ENCODE data around the gene TANGO2. TPM values are rescaled to one million over a fixed set of nuclear protein-coding genes. Genes with fewer than 3 reads are reported as not detected.

TANGO2 gene
- total RNA-seq, 1 experiment from 2014 or later, result 17.0 TPM

DNA sequence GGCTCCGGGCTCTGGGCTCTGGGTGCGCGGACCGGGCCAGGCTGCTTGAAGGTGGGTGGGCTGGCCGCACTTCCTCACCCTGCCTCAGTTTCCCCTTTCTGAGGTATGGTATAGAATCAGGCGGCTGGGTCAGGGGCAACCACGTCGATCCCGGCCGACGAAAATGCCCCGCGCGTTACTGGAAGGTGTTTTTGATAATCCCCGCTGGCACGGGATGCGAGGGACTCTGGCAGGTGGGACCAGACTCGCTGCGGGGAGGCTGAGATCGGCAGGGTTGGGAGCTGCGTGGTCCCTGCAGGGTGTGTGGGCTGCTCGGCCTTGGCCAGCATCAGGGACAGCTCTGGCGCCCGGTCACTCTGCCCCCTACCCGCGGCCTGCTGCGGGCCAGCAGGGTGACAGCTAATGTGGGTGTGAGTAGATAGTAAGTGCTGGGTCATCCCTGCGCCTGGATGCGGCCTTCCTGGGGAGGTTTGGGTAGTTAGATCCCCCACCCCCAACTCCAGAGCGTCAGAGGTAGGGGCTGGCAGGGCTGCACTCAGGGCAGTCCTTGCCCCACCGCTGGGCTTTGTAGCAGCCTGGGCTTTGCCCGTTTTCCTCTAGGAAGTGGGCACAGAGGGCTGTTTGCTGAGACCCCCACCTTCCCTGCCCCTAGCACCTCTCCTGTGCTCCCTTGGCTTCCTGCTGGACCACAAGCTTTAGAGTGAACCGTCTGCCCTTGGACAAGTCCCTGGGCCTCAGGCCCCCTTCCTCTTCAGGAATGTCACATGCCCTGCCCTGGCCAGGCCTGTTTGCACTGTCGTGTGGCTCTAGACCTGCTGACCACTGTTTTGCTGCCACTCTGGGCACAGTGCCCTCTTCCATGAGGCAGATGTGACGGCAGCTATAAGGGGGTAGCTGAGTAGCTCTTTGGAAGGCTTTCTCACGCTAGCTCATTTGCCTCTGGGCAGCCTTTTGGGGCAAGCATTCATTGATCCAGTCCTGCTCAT is 579 bp downstream of the TANGO2 start:
- H3K4me2 ChIP-seq (ENCODE audit: low read length), result peak overlapping the region; percentile 96
- H3K36me3 ChIP-seq (ENCODE audit: control insufficient read depth in 1 of 2, insufficient read depth in 2 of 2, low read length in 2 of 2), result no peaks in the 10 kb centered on the region
- ATAC-seq, result peak; percentile 15
- H3K9ac ChIP-seq (ENCODE audit: low read length), result peak overlapping the region; percentile 94
- CTCF ChIA-PET, result no interaction called here
- H3K4me3 ChIP-seq (replicated peaks in 1 of 2; ENCODE audit: low read depth in 1 of 2, low read length in 2 of 2), result peak overlapping the region; percentile 96 to 99
- POLR2A ChIA-PET, result interaction anchor here (0.6 to 1.6 kb wide), 3 partner anchors 11 to 47 kb away, joined by 3 to 5 read pairs (median 3); no protein-coding TSS in a partner anchor
- BruUV-seq (replicated peaks), result TSS peak; percentile 56
- intact Hi-C loops (cut with micrococcal nuclease), result no loop called here
- no peaks in the 10 kb centered on the region for H3K9me3 ChIP-seq (ENCODE audit: control insufficient read depth in 1 of 2, insufficient read depth in 1 of 2, low read depth in 1 of 2, low read length in 2 of 2)
- RAD21 ChIA-PET (ENCODE audit: low non-redundant PET in 1 of 2, low total read pairs in 2 of 2, uncharacterized antibody in 2 of 2, unreplicated experiment in 2 of 2), result no interaction called here
- H3K27ac ChIP-seq (ENCODE audit: low read depth, low read length), result peak overlapping the region; percentile 54
- H3K79me2 ChIP-seq (ENCODE audit: insufficient read depth, low read length), result peaks cover 27% of the 10 kb centered on the region
- TF ChIP-seq EZH2phosphoT487 (IDR thresholded peaks at IDR 0.05; ENCODE audit: borderline replicate concordance) (no peak), ZFX (IDR thresholded peaks at IDR 0.05) (peak; percentile 46; the same call in 1 of the 2 replicates)
- TF ChIP-seq, protein P1, sequence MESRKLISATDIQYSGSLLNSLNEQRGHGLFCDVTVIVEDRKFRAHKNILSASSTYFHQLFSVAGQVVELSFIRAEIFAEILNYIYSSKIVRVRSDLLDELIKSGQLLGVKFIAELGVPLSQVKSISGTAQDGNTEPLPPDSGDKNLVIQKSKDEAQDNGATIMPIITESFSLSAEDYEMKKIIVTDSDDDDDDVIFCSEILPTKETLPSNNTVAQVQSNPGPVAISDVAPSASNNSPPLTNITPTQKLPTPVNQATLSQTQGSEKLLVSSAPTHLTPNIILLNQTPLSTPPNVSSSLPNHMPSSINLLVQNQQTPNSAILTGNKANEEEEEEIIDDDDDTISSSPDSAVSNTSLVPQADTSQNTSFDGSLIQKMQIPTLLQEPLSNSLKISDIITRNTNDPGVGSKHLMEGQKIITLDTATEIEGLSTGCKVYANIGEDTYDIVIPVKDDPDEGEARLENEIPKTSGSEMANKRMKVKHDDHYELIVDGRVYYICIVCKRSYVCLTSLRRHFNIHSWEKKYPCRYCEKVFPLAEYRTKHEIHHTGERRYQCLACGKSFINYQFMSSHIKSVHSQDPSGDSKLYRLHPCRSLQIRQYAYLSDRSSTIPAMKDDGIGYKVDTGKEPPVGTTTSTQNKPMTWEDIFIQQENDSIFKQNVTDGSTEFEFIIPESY (IDR thresholded peaks at IDR 0.05; ENCODE audit: extremely low read depth, insufficient replicate concordance, low read length), result no peak
- DNase-seq (ENCODE audit: low read depth, low spot score), result no peak
- H3K4me1 ChIP-seq (ENCODE audit: control insufficient read depth in 1 of 2, insufficient read depth in 2 of 2, low read length in 2 of 2), result peaks cover 9 to 28% of the 10 kb centered on the region in 2 experiments; a peak in 3 of 4 replicates
- no peaks in the 10 kb centered on the region for H3K9me2 ChIP-seq (ENCODE audit: insufficient read depth)
- H2AFZ ChIP-seq (ENCODE audit: low read depth, low read length, poor library complexity, severe bottlenecking), result no peak overlapping the region
- no peaks in the 10 kb centered on the region for H4K20me1 ChIP-seq (ENCODE audit: insufficient read depth)
- no peaks in the 10 kb centered on the region for H3K27me3 ChIP-seq (ENCODE audit: insufficient read depth, low read length)

All from HCT116 (cell line).